ENCODE results near the gene PPIA.
"Not testable (repeated sequence)": the region's sequence is repeated elsewhere in the genome, so short reads cannot be mapped to it uniquely, and the experiment has no call there.

The PPIA gene

GRCh38 chr7:44843440-44843839, 47.0 kb downstream of the PPIA start:
- not testable (repeated sequence) for DNase-seq

- DNase-seq: no peak
Measured at GRCh38 chr7:44845451-44845850, 49.0 kb downstream of the PPIA start.

GRCh38 chr7:44846390-44846789, 49.9 kb downstream of the PPIA start:
- peak in 3 of 6 experiments; percentile 28 to 65 (median 53) for DNase-seq

- DNase-seq: peak in 1 of 6 experiments; percentile 66
Measured at GRCh38 chr7:44846816-44847508, 50.5 kb downstream of the PPIA start.

- DNase-seq: peak; percentile 84 to 99 (median 92)
Measured at GRCh38 chr7:44847509-44847919, 51.0 kb downstream of the PPIA start.

GRCh38 chr7:44847920-44848634, 51.6 kb downstream of the PPIA start, which contains the start of gene H2AZ2:
TSS of gene H2AZ2 (minus strand) at chr7:44848087. CDS start at chr7:44847971, 116 bp downstream.
- peak; percentile 98 to 100 (median 99) for DNase-seq

GRCh38 chr7:44849259-44849884, 52.9 kb downstream of the PPIA start:
- DNase-seq: no peak

- DNase-seq: no peak
Measured at GRCh38 chr7:44849885-44850544, 53.5 kb downstream of the PPIA start.

GRCh38 chr7:44852590-44852989, 56.1 kb downstream of the PPIA start:
- no peak for DNase-seq
